Stimulated activated CD4-positive, alpha-beta T cell treated with anti-CD3 and anti-CD28 coated beads, Interleukin-4, amount 100 ng/mL, for 48 hours (primary cell): ENCODE data around the gene CCL17.

Experiments used
- DNase-seq, 2 donors: peaks; one replicate each; pipeline ENCODE4 v3.0.0-alpha.2; 2020; ENCODE audit warnings: low read depth in 2 of 2

CCL17 gene

GRCh38 chr16:57377080-57377841 is 27.3 kb upstream of the CCL17 start:
- peak; percentile 16 for DNase-seq

GRCh38 chr16:57379579-57379978 is 25.0 kb upstream of the CCL17 start:
- DNase-seq: no peak

- DNase-seq: no peak
Observed at GRCh38 chr16:57380671-57381462, 23.7 kb upstream of the CCL17 start.

DNA sequence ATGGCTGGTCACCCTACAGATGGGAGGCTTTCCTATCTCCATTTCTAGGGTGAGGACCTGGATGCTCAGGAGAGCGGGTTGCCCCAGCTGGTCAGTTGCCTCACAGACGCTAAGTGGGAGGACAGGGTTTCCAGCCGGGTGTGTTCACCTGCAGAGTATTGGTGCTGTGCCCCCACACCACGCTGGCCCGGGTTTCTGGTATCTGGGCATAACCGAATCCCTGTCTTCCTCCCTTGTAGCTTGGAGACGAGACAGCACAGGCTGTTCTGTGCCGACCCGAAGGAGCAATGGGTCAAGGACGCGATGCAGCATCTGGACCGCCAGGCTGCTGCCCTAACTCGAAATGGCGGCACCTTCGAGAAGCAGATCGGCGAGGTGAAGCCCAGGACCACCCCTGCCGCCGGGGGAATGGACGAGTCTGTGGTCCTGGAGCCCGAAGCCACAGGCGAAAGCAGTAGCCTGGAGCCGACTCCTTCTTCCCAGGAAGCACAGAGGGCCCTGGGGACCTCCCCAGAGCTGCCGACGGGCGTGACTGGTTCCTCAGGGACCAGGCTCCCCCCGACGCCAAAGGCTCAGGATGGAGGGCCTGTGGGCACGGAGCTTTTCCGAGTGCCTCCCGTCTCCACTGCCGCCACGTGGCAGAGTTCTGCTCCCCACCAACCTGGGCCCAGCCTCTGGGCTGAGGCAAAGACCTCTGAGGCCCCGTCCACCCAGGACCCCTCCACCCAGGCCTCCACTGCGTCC is 22.6 kb upstream of the CCL17 start:
- DNase-seq: no peak

GRCh38 chr16:57382535-57383275 is 21.9 kb upstream of the CCL17 start:
- no peak for DNase-seq

DNA sequence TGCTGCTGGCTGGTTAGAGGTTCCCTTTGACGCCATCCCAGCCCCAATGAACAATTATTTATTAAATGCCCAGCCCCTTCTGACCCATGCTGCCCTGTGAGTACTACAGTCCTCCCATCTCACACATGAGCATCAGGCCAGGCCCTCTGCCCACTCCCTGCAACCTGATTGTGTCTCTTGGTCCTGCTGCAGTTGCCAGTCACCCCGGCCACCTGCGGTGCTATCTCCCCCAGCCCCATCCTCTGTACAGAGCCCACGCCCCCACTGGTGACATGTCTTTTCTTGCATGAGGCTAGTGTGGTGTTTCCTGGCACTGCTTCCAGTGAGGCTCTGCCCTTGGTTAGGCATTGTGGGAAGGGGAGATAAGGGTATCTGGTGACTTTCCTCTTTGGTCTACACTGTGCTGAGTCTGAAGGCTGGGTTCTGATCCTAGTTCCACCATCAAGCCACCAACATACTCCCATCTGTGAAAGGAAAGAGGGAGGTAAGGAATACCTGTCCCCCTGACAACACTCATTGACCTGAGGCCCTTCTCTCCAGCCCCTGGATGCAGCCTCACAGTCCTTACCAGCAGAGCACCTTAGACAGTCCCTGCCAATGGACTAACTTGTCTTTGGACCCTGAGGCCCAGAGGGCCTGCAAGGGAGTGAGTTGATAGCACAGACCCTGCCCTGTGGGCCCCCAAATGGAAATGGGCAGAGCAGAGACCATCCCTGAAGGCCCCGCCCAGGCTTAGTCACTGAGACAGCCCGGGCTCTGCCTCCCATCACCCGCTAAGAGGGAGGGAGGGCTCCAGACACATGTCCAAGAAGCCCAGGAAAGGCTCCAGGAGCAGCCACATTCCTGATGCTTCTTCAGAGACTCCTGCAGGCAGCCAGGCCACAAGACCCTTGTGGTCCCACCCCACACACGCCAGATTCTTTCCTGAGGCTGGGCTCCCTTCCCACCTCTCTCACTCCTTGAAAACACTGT is 21.0 kb upstream of the CCL17 start:
- DNase-seq: no peak

DNA sequence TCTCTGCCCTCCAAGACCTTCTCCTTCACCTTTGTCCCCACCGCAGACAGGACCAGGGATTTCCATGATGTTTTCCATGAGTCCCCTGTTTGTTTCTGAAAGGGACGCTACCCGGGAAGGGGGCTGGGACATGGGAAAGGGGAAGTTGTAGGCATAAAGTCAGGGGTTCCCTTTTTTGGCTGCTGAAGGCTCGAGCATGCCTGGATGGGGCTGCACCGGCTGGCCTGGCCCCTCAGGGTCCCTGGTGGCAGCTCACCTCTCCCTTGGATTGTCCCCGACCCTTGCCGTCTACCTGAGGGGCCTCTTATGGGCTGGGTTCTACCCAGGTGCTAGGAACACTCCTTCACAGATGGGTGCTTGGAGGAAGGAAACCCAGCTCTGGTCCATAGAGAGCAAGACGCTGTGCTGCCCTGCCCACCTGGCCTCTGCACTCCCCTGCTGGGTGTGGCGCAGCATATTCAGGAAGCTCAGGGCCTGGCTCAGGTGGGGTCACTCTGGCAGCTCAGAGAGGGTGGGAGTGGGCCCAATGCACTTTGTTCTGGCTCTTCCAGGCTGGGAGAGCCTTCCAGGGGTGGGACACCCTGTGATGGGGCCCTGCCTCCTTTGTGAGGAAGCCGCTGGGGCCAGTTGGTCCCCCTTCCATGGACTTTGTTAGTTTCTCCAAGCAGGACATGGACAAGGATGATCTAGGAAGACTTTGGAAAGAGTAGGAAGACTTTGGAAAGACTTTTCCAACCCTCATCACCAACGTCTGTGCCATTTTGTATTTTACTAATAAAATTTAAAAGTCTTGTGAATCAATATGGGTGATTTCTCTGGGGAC is 20.1 kb upstream of the CCL17 start:
- no peak for DNase-seq

DNA sequence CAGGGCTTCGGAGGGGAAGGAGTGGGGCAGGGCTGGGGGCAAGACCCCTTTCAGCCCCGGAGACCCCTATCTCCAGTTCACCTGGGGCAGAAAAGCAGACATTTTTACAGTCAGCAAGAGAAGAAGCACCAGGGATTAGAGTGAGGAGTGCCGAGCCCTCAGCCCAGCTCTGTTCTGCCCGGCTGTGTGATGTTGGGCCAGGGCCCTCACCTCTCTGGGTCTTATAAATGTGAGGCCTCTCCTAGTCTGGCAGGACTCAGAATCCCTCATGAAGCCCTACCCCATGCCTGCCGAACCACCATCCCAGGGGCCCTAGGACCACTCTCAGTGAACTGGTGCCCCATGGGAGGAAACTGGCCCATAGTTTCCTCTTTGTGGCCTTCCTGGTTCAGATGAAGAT is 19.5 kb upstream of the CCL17 start:
- no peak for DNase-seq

- no peak for DNase-seq
Observed at GRCh38 chr16:57386381-57386951, 18.1 kb upstream of the CCL17 start.

DNA sequence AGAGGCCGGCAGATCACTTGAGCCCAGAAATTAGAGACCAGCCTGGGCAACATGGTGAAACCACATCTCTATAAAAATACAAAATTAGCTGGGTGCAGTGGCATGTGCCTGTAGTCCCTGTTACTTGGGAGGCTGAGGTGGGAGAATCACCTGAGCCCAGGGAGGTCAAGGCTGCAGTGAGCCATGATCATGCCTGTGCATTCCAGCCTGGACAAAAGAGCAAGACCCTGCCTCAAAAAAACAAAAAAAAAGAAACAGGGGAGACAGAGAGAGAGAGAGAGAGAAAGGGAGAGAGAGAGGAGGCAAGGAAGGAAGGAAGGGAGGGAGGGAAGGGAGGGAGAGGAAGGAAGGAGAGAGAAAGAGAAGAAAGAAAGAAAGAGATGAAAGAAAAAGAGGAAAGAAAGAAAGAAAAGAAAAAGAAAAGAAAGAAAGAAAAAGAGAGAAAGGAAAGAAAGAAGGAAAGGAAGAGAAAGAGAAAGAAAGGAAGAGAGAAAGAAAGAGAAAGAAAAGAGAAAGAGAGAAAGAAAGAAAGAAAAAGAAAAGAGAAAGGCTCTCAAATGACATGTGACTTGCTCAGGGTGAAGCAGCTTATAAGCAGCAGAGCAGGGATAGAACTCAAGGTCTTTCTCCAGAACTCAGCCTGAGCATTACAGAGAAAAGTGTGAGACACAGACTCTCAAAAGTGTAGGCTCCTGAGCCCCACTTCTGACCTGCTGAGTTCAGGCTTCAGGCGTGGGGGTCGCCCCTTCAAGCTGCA is 16.8 kb upstream of the CCL17 start:
- DNase-seq: no peak

GRCh38 chr16:57388359-57389086 is 16.0 kb upstream of the CCL17 start:
- no peak for DNase-seq

DNA sequence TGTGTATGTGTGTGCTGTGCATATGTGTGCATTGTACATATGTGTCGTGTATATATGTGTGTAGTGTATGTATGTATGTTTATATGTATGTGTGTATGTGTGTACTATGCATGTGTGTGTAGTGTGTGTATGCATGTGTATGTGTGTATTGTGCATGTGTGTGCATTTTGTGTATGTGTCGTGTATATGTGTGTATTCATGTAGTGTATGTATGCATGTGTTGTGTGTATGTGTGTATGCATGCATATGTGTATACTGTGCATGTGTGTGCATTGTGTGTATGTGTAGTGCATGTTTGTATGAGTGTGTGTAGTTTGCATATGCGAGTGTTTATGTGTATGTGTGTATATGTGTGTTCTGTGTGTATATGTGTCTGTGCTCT is 15.5 kb upstream of the CCL17 start:
- no peak for DNase-seq

GRCh38 chr16:57390636-57391295 is 13.8 kb upstream of the CCL17 start:
- DNase-seq: no peak

DNA sequence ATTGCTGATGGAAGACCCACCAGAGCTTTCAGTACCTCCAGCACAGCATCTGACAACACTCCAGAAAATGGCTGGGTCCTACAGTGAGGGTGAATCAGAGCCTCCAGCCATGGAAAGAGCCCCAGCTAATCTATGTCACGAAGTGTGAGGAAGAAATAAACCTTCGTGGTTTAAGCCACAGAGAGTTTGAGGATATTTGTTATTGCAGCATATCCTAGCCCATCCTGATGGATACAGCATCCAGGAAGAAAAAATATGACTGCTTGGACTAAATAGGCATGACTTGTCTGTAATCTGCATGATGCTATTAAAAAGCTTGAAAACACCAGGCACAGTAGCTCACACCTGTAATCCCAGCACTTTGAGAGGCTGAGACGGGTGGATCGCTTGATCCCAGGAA is 13.3 kb upstream of the CCL17 start:
- DNase-seq: no peak

GRCh38 chr16:57391708-57392107 is 12.9 kb upstream of the CCL17 start:
- no peak for DNase-seq

DNA sequence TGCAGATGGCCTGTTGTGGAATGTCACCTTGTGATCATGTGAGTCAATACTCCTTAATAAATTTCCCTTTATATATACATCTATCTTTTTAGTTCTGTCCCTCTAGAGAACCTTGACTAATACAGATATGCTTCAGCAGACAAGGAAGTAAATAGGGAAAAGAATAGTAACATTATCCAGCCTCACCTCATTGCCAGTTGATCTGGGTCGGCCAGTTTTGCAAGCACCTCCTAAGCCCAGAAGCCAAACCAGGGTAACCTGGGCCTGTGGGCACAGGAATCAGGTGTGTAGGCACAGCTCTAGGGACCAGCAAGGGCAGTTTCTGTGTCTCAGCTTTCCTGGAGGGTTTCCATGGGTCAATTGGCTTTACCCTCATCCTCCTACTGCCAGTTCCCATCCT is 11.9 kb upstream of the CCL17 start:
- no peak for DNase-seq

- DNase-seq: no peak
Observed at GRCh38 chr16:57394444-57394843, 10.1 kb upstream of the CCL17 start.

DNA sequence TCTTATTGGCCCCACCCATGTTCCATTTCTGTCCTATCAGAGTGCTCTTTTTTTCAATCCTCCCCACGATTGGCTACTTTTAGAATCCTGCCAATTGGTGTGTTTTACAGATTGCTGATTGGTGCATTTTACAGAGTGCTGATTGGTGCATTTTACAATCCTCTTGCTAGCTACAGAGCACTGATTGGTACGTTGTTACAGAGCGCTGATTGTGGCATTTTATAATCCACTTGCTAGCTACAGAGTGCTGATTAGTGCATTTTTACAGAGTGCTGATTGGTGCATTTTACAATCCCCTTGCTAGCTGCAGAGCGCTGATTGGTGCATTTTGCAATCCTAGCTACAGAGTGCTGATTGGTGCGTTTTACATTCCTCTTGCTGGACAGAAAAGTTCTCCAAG is 9.5 kb upstream of the CCL17 start:
- DNase-seq: no peak
